Measurements from ENCODE around the gene DHRS7. TPM values are rescaled to one million over a fixed set of nuclear protein-coding genes. Genes with fewer than 3 reads are reported as not detected.

Gene DHRS7
- total and polyA plus RNA-seq, 10 of the 15 experiments (the other 5 are each of a cell fraction or from before 2014, with no cell fraction given): 55.0 to 99.8 (median 62.2) TPM

DNA sequence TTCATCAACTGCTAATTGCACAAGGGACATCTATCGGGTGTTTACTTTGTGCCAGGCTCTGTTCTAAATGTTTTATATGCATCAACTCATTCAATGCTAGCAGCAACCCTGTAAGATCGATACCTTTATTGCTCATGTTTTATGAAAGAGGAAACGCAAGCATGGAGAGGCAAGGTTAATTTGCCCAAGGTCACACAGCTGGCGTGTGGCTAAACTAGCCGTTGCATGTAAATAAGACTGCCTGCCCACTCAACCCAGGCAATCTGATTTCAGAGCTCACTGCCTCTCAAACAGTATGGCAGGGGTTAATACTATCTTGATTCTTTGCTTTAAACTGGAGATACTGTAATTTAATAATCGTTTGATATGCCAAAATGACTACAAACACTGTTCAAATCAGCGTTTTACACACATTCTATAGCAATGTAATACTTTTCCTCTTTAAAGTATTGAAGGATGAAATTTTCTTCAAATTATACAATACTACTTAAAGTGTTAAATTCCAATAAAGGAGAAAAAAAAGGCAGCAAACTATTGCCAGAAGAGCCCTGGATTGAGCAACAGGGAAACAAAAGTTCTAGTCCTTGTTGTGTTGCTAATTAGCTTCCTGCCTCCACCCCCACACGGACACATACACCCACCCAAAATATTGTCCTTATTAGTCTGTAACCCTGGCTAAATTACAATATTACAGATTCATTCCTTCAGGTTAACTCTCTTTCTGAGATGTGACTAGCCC, 39.1 kb upstream of the DHRS7 start (continued):
- TF ChIP-seq IKZF2 (IDR thresholded peaks at IDR 0.05) (peak in 1 of 2 experiments; percentile 48; a peak in 1 of 4 replicates), POLR2A (IDR thresholded peaks at IDR 0.05; ENCODE audit: low read depth, low read length) (no peak), MTA3 (IDR thresholded peaks at IDR 0.05; ENCODE audit: borderline replicate concordance, low read length) (no peak; the same call in 1 of the 2 replicates), PAX5 (IDR thresholded peaks at IDR 0.05; ENCODE audit: borderline replicate concordance, low read depth, low read length) (peak; percentile 90; the same call in 1 of the 2 replicates), ZBED1 (IDR thresholded peaks at IDR 0.05; ENCODE audit: borderline replicate concordance) (no peak), ZNF687 (IDR thresholded peaks at IDR 0.05) (peak; percentile 65), HDGF (IDR thresholded peaks at IDR 0.05) (no peak), ZBTB4 (CRISPR knock-in tag; IDR thresholded peaks at IDR 0.05) (no peak), ASH2L (IDR thresholded peaks at IDR 0.05; ENCODE audit: borderline replicate concordance, low read depth) (no peak)
- TF ChIP-seq, protein P1, sequence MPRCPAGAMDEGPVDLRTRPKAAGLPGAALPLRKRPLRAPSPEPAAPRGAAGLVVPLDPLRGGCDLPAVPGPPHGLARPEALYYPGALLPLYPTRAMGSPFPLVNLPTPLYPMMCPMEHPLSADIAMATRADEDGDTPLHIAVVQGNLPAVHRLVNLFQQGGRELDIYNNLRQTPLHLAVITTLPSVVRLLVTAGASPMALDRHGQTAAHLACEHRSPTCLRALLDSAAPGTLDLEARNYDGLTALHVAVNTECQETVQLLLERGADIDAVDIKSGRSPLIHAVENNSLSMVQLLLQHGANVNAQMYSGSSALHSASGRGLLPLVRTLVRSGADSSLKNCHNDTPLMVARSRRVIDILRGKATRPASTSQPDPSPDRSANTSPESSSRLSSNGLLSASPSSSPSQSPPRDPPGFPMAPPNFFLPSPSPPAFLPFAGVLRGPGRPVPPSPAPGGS (IDR thresholded peaks at IDR 0.05; ENCODE audit: borderline replicate concordance, insufficient read depth, low read depth, low read length, poor library complexity, severe bottlenecking): no peak

Data from GM12878 (cell line).